HuH-7 (cell line): Measurements from ENCODE around the gene RNF180.
"Not testable (repeated sequence)": the region's sequence is repeated elsewhere in the genome, so short reads cannot be mapped to it uniquely, and the experiment has no call there.

Experiments used
- DNase-seq: peaks from one replicate; pipeline ENCODE4 v3.0.0; 2011; ENCODE audit warnings: low spot score

Gene RNF180

GRCh38 chr5:64397552-64397951 lies 231.9 kb downstream of the RNF180 start:
- DNase-seq = no peak

- DNase-seq = not testable (repeated sequence)
Observed at GRCh38 chr5:64398735-64399134, 233.1 kb downstream of the RNF180 start.

GRCh38 chr5:64407103-64407825 lies 241.6 kb downstream of the RNF180 start:
- DNase-seq = not testable (repeated sequence)

GRCh38 chr5:64417390-64417789 lies 251.7 kb downstream of the RNF180 start:
- DNase-seq = no peak

- no peak for DNase-seq
Observed at GRCh38 chr5:64418013-64418412, 252.4 kb downstream of the RNF180 start.
